22Rv1 (cell line): ENCODE data around the gene ZNF687.

Experiments used
- CTCF ChIP-seq: fragments of 450-650 bp; IDR thresholded peaks from 2 replicates; pipeline ENCODE4 v1.5.1; 2017; ENCODE audit warnings: mild to moderate bottlenecking
- ZFX ChIP-seq: fragments of 450-650 bp; IDR thresholded peaks from 2 replicates; pipeline ENCODE4 v1.6.1; 2017; ENCODE audit warnings: antibody characterized with exemption, borderline replicate concordance

DNA sequence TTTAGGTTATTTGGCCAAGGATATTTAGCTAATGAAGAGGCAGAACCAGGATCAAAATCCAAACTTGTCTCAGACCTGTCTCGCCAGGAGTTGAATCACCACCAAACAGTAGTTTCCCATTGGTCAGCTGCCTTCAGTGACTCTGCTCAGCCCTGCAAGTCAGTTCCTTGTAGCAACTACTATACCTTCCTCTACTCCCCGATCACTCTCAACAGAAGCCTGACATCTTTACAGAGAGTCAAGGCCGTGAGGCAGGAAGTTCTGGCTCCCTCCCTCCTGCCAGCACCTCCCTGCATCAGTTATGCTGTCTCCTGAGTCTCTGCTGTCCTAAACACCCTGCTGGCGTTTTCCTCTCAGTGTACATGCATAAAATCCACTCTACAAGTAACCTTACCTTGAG, 14.3 kb upstream of the ZNF687 start:
- TF ChIP-seq CTCF (no peak), ZFX (no peak)
